ENCODE measurements around the gene MYLK2.

DNA sequence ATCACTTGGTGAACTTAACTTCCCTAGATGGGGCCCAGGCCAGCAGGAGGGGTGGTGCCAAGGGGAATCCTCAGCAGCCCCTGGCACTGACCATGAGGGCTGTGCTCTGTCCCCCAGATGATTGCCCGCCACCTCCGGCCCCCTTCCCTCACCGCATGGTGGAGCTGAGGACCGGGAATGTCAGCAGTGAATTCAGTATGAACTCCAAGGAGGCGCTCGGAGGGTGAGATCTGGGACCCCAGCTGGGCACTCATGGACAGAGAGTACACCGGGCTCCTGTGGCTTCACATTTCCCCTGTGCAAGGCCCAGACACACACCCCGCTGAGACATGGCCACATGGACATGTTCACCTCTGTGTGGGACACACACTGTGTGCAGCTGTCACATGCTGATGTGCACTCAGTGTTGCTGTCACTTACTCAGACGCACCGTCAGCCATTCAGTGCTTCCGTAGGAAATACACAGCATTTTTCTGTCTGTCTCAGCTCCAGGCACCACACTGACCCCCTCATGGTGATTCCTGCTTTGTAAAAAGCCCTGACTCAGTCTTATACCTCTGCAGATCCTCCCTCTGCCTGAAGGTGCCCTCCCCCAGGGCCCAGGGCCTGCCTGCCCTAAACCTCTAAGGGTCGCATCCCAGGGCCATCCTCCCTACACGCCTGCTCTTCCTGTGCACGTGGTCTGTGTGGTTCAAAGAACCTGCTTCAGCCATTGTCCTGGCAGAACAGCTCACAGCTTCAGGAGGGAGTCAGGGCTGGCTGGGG lies 4.4 kb downstream of the MYLK2 start:
- TF ChIP-seq, protein P1, sequence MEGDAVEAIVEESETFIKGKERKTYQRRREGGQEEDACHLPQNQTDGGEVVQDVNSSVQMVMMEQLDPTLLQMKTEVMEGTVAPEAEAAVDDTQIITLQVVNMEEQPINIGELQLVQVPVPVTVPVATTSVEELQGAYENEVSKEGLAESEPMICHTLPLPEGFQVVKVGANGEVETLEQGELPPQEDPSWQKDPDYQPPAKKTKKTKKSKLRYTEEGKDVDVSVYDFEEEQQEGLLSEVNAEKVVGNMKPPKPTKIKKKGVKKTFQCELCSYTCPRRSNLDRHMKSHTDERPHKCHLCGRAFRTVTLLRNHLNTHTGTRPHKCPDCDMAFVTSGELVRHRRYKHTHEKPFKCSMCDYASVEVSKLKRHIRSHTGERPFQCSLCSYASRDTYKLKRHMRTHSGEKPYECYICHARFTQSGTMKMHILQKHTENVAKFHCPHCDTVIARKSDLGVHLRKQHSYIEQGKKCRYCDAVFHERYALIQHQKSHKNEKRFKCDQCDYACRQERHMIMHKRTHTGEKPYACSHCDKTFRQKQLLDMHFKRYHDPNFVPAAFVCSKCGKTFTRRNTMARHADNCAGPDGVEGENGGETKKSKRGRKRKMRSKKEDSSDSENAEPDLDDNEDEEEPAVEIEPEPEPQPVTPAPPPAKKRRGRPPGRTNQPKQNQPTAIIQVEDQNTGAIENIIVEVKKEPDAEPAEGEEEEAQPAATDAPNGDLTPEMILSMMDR (IDR thresholded peaks at IDR 0.05): no peak
- TF ChIP-seq POLR2A (IDR thresholded peaks at IDR 0.05): no peak

All from lower leg skin (tissue), 3 donors.